ENCODE data around the gene PDS5B. TPM values are rescaled to one million over a fixed set of nuclear protein-coding genes. Genes with fewer than 3 reads are reported as not detected.

PDS5B gene
- total and polyA plus RNA-seq, 2 of the 8 experiments (the other 6 are each of a cell fraction or from before 2014, with no cell fraction given): 5.5 to 54.6 TPM

- Histone ChIP-seq H3K36me3 (ENCODE audit: control insufficient read depth in 2 of 4, insufficient read depth in 4 of 4, low read length in 3 of 4) (no peaks in the 10 kb centered on the region), H3K27ac (ENCODE audit: low read depth, low read length) (no peak overlapping the region), H2BK12ac (ENCODE audit: low read depth, low read length) (no peak overlapping the region), H2AFZ (ENCODE audit: low read length) (peak overlapping the region; percentile 97), H3K27me3 (replicated peaks in 1 of 4; ENCODE audit: control insufficient read depth in 3 of 4, extremely low read depth in 1 of 4, insufficient read depth in 3 of 4, low read length in 3 of 4) (no peaks in the 10 kb centered on the region), H3K56ac (replicated peaks; ENCODE audit: insufficient read length, low read depth, low read length) (no peak overlapping the region), H2BK120ac (replicated peaks; ENCODE audit: low read depth, low read length) (no peak overlapping the region), H3K4me2 (ENCODE audit: insufficient read depth in 1 of 2, low read depth in 2 of 2, low read length in 2 of 2) (no peak overlapping the region), H3K9ac (replicated peaks in 1 of 4; ENCODE audit: extremely low read depth in 1 of 4, low read depth in 3 of 4, low read length in 3 of 4) (no peak overlapping the region), H4K20me1 (replicated peaks in 1 of 2; ENCODE audit: control insufficient read depth in 1 of 2, insufficient read depth in 2 of 2, low read length in 2 of 2) (no peaks in the 10 kb centered on the region), H3K14ac (ENCODE audit: insufficient read length) (no peak overlapping the region), H3K4ac (replicated peaks; ENCODE audit: insufficient read length, low read depth, low read length) (no peak overlapping the region), H4K91ac (replicated peaks; ENCODE audit: insufficient read length, low read length) (no peak overlapping the region), H2BK20ac (ENCODE audit: low read length) (no peak overlapping the region), H2BK15ac (ENCODE audit: low read length) (no peak overlapping the region), H3K79me2 (ENCODE audit: control insufficient read depth in 1 of 2, insufficient read depth in 2 of 2, low read length in 2 of 2) (no peaks in the 10 kb centered on the region), H3K23me2 (ENCODE audit: low read depth, low read length) (no peaks in the 10 kb centered on the region), H2AK5ac (ENCODE audit: low read depth, low read length) (no peak overlapping the region), H4K8ac (ENCODE audit: extremely low read depth, insufficient read depth, low read length) (no peak overlapping the region), H3K79me1 (ENCODE audit: low read depth, low read length) (no peaks in the 10 kb centered on the region), H3K9me3 (ENCODE audit: insufficient read depth in 2 of 2, low read depth in 1 of 2, low read length in 1 of 2) (0 out of 4 replicates have a peak, but pooled peaks cover 0 to 2% of the 10 kb centered on the region in 2 experiments), H4K5ac (ENCODE audit: insufficient read length, low read depth, low read length) (no peak overlapping the region), H3K4me3 (ENCODE audit: extremely low read depth in 1 of 4, insufficient read depth in 2 of 4, low read depth in 3 of 4, low read length in 4 of 4) (no peak overlapping the region), H3K4me1 (replicated peaks in 1 of 4; ENCODE audit: control insufficient read depth in 3 of 4, insufficient read depth in 4 of 4, low read length in 3 of 4) (no peaks in the 10 kb centered on the region), H3K23ac (ENCODE audit: insufficient read length) (no peak overlapping the region), H3K18ac (ENCODE audit: extremely low read depth, low read length) (no peak overlapping the region), H2BK5ac (ENCODE audit: low read depth, low read length) (no peak overlapping the region)
- TF ChIP-seq FOSL1 (IDR thresholded peaks at IDR 0.05; ENCODE audit: insufficient read depth, low read depth, low read length) (no peak), CREB1 (IDR thresholded peaks at IDR 0.05) (no peak), POU5F1 (IDR thresholded peaks at IDR 0.05; ENCODE audit: low read depth, low read length) (no peak), TBP (IDR thresholded peaks at IDR 0.05; ENCODE audit: low read depth, low read length) (no peak), RBBP5 (IDR thresholded peaks at IDR 0.05; ENCODE audit: borderline replicate concordance, low read depth, low read length) (no peak), RFX5 (IDR thresholded peaks at IDR 0.05; ENCODE audit: borderline replicate concordance, low read depth, low read length) (no peak), SP4 (IDR thresholded peaks at IDR 0.05; ENCODE audit: low read length) (no peak), NANOG (IDR thresholded peaks at IDR 0.05; ENCODE audit: insufficient read depth, low read depth, low read length, poor library complexity, severe bottlenecking) (no peak), SAP30 (IDR thresholded peaks at IDR 0.05; ENCODE audit: insufficient read depth, insufficient replicate concordance, low read length) (no peak)
- no peak for DNase-seq (ENCODE audit: low read depth in 1 of 2, low spot score in 2 of 2)
- POLR2A ChIA-PET (ENCODE audit: partially characterized antibody): no interaction called here
- CTCF ChIA-PET (ENCODE audit: partially characterized antibody): interaction anchor here (0.7 to 1.2 kb wide), 2 partner anchors 10 to 564 kb away, joined by 4 read pairs; no protein-coding TSS in a partner anchor
- WGBS, 2 experiments (ENCODE audit: extremely low coverage in 1 of 2, insufficient coverage in 1 of 2, insufficient read length in 1 of 2, insufficient replicate concordance in 2 of 2, low coverage in 1 of 2, low lambda C conversion rate in 2 of 2, missing lambda C conversion rate in 1 of 2): 87% methylated on average over 7 of the region's 7 CpGs; no CpG with 5 or more reads in 1 of the 2 experiments
- FAIRE-seq: no peak
Observed at GRCh38 chr13:32811297-32811800, 225.1 kb downstream of the PDS5B start.

Data from H1 (cell line).